Neuronal stem cell (in vitro differentiated cells): ENCODE results near the gene MFAP1.
"Not testable (repeated sequence)": the region's sequence is repeated elsewhere in the genome, so short reads cannot be mapped to it uniquely, and the experiment has no call there.

Source experiments
- DNase-seq: peaks from one replicate; pipeline ENCODE4 v3.0.0-alpha.2; 2013; ENCODE audit warnings: low spot score
- H2AFZ ChIP-seq: one replicate; pipeline ENCODE4 v1.6.1; 2013; ENCODE audit warnings: mild to moderate bottlenecking, low read length, inconsistent platforms
- H2AK5ac ChIP-seq: 2 replicates; pipeline ENCODE4 v1.6.1; 2013; ENCODE audit warnings: low read depth, mild to moderate bottlenecking, inconsistent platforms, low read length, moderate library complexity, mixed read lengths
- H2BK120ac ChIP-seq: 2 replicates; pipeline ENCODE4 v1.6.1; 2013; ENCODE audit warnings: low read depth, mild to moderate bottlenecking, inconsistent platforms, low read length, moderate library complexity, mixed read lengths
- H2BK12ac ChIP-seq: one replicate; pipeline ENCODE4 v1.6.1; 2013; ENCODE audit warnings: low read length, inconsistent platforms
- H2BK15ac ChIP-seq: 2 replicates; pipeline ENCODE4 v1.6.1; 2013; ENCODE audit warnings: mild to moderate bottlenecking, low read length, inconsistent platforms, mixed read lengths
- H2BK5ac ChIP-seq: one replicate; pipeline ENCODE4 v1.6.1; 2013; ENCODE audit warnings: inconsistent platforms, mild to moderate bottlenecking, low read length, moderate library complexity
- H3K14ac ChIP-seq: one replicate; pipeline ENCODE4 v1.6.1; 2013; ENCODE audit warnings: low read length, inconsistent platforms
- H3K18ac ChIP-seq: 2 replicates; pipeline ENCODE4 v1.6.1; 2013; ENCODE audit warnings: low read length, inconsistent platforms
- H3K23ac ChIP-seq: 2 replicates; pipeline ENCODE4 v1.6.1; 2013; ENCODE audit warnings: low read depth, mild to moderate bottlenecking, mixed read lengths, low read length, inconsistent platforms; ENCODE audit not compliant: poor library complexity
- H3K27ac ChIP-seq: replicated peaks from 3 replicates; pipeline ENCODE4 v1.5.1; 2013; ENCODE audit warnings: low read length, inconsistent platforms
- H3K27me3 ChIP-seq, 3 experiments: 2 replicates each; pipeline ENCODE4 v1.6.1; 2013; ENCODE audit warnings: low read length in 3 of 3, mild to moderate bottlenecking in 2 of 3, inconsistent platforms in 1 of 3, low read depth in 1 of 3, mixed read lengths in 1 of 3, moderate library complexity in 1 of 3; ENCODE audit not compliant: control insufficient read depth in 3 of 3, insufficient read depth in 3 of 3
- H3K36me3 ChIP-seq, 2 donors: replicated peaks in 1 of 2; 2 replicates each; pipeline ENCODE4 v1.6.1; 2013; ENCODE audit warnings: low read length in 2 of 2; ENCODE audit not compliant: control insufficient read depth in 2 of 2, insufficient read depth in 2 of 2
- H3K4ac ChIP-seq: 2 replicates; pipeline ENCODE4 v1.6.1; 2013; ENCODE audit warnings: inconsistent platforms, mild to moderate bottlenecking, low read length, moderate library complexity
- H3K4me1 ChIP-seq, 2 donors: 1 replicate in 1 of 2; 2 replicates in 1 of 2; pipeline ENCODE4 v1.6.1; 2013; ENCODE audit warnings: low read length in 2 of 2, low read depth in 1 of 2; ENCODE audit not compliant: control insufficient read depth in 2 of 2, insufficient read depth in 1 of 2
- H3K4me2 ChIP-seq: one replicate; pipeline ENCODE4 v1.6.1; 2013; ENCODE audit warnings: mild to moderate bottlenecking, low read length, inconsistent platforms; ENCODE audit not compliant: insufficient read depth, poor library complexity, severe bottlenecking
- H3K4me3 ChIP-seq, 2 donors: 2 replicates each; pipeline ENCODE4 v1.5.1; 2013; ENCODE audit warnings: low read length in 2 of 2, mild to moderate bottlenecking in 2 of 2, inconsistent platforms in 1 of 2, moderate library complexity in 1 of 2
- H3K79me1 ChIP-seq: one replicate; pipeline ENCODE4 v1.6.1; 2013; ENCODE audit warnings: low read depth, mild to moderate bottlenecking, inconsistent platforms, low read length, moderate library complexity
- H3K9ac ChIP-seq: one replicate; pipeline ENCODE4 v1.6.1; 2013; ENCODE audit warnings: mild to moderate bottlenecking, low read depth, low read length, inconsistent platforms; ENCODE audit not compliant: poor library complexity
- H3K9me3 ChIP-seq, 2 donors: replicated peaks in 1 of 2; 2 replicates each; pipeline versions ENCODE3 to v1.6.1; 2013; ENCODE audit warnings: low read length in 2 of 2, mild to moderate bottlenecking in 2 of 2, inconsistent platforms in 1 of 2, low read depth in 1 of 2, mixed read lengths in 1 of 2, moderate library complexity in 1 of 2; ENCODE audit not compliant: control insufficient read depth in 2 of 2, insufficient read depth in 1 of 2
- H4K8ac ChIP-seq: one replicate; pipeline ENCODE4 v1.6.1; 2013; ENCODE audit warnings: low read depth, mild to moderate bottlenecking, inconsistent platforms, low read length, moderate library complexity
- H4K91ac ChIP-seq: one replicate; pipeline ENCODE4 v1.6.1; 2013; ENCODE audit warnings: low read length, low read depth, mild to moderate bottlenecking, inconsistent platforms; ENCODE audit not compliant: poor library complexity
- WGBS, 2 donors: extraction: QIAGEN DNeasy Blood & Tissue Kit; methylation state at CpG; one replicate each; pipeline ENCODE4 v1.1.7; 2013; ENCODE audit warnings: missing lambda C conversion rate in 2 of 2, mixed read lengths in 1 of 2; ENCODE audit not compliant: insufficient read length in 2 of 2, insufficient replicate concordance in 1 of 2; ENCODE audit errors: extremely low coverage in 2 of 2; 5-methylcytosine and 5-hydroxymethylcytosine counted together

The MFAP1 gene

GRCh38 chr15:43845421-43845820 is 20.9 kb upstream of the MFAP1 start:
- no peak overlapping the region for H2BK15ac ChIP-seq
- peaks cover 2 to 74% of the 10 kb centered on the region in 2 donors for H3K36me3 ChIP-seq
- H3K4ac ChIP-seq: no peak overlapping the region
- no peak overlapping the region for H2AFZ ChIP-seq
- no peak overlapping the region for H2AK5ac ChIP-seq
- H3K4me3 ChIP-seq: no peak overlapping the region
- no peak overlapping the region for H2BK120ac ChIP-seq
- no peaks in the 10 kb centered on the region for H3K27me3 ChIP-seq
- DNase-seq: no peak
- no peak overlapping the region for H3K18ac ChIP-seq
- H3K79me1 ChIP-seq: no peaks in the 10 kb centered on the region
- H3K27ac ChIP-seq: no peak overlapping the region
- H3K9ac ChIP-seq: no peak overlapping the region
- H3K9me3 ChIP-seq: no peaks in the 10 kb centered on the region
- H3K23ac ChIP-seq: no peak overlapping the region
- H3K4me1 ChIP-seq: no peaks in the 10 kb centered on the region
- H3K14ac ChIP-seq: no peak overlapping the region
- H2BK5ac ChIP-seq: no peak overlapping the region
- no peak overlapping the region for H4K91ac ChIP-seq
- H3K4me2 ChIP-seq: no peak overlapping the region
- no peak overlapping the region for H4K8ac ChIP-seq
- no peak overlapping the region for H2BK12ac ChIP-seq

GRCh38 chr15:43832485-43832884 is 8.0 kb upstream of the MFAP1 start:
- not testable (repeated sequence) for H2BK120ac ChIP-seq, H4K8ac ChIP-seq, H3K9me3 ChIP-seq, H3K4me2 ChIP-seq, H3K18ac ChIP-seq, H2BK12ac ChIP-seq, H4K91ac ChIP-seq, H3K9ac ChIP-seq, H3K27ac ChIP-seq, H3K4me1 ChIP-seq, H2BK5ac ChIP-seq, H2AFZ ChIP-seq, H3K4ac ChIP-seq, H2AK5ac ChIP-seq, H2BK15ac ChIP-seq, H3K27me3 ChIP-seq, H3K4me3 ChIP-seq, DNase-seq, H3K23ac ChIP-seq, H3K79me1 ChIP-seq, H3K14ac ChIP-seq
- WGBS, 2 donors: no CpG with 5 or more reads among the region's 6 CpGs
- peaks cover 8 to 68% of the 10 kb centered on the region in 2 donors for H3K36me3 ChIP-seq

DNA sequence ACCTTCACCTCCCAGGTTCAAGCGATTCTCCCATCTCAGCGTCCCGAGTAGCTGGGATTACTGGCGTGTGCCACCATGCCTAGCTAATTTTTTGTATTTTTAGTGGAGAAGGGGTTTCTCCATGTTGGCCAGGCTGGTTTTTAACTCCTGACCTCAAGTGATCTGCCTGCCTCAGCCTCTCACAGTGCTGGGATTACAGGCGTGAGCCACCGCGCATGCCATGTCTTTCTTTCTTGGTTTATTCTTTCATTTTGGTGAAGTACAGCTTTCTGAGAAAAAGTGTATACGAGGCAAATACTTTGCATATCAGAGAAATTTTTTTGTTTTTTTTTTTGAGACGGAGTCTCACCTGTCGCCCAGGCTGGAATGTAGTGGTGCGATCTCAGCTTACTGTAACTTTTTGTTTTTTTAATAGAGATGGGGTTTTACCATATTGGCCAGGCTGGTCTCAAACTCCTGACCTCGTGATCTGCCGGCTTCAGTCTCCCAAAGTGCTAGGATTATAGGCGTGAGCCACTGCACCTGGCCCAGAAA is 7.1 kb upstream of the MFAP1 start:
- H3K18ac ChIP-seq, DNase-seq, H3K9ac ChIP-seq: not testable (repeated sequence)

DNA sequence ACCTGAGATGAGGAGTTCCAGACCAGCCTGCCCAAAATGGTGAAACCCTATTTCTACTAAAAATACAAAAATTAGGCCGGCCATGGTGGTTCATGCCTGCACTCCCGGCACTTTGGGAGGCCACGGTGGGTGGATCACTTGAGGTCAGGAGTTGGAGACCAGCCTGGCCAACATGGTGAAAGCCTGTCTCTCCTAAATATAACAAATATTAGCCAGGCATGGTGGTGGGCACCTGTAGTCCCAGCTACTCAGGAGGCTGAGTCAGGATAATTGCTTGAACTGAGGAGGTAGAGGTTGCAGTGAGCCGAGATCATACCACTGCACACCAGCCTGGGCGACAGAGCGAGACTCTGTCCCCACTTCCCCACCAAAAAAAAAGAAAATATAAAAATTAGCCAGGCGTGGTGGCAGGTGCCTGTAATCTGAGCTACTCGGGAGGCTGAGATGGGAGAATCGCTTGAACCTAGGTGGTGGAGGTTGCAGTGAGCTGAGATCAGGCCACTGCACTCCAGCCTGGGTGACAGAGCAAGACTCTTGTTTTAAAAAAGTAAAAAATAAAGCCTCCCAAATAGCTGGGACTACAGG is 6.3 kb upstream of the MFAP1 start:
- H4K8ac ChIP-seq, H3K14ac ChIP-seq, H3K4me3 ChIP-seq, H3K27ac ChIP-seq, H3K9ac ChIP-seq, H2AK5ac ChIP-seq, H3K18ac ChIP-seq, H3K79me1 ChIP-seq, H2BK15ac ChIP-seq, H2BK12ac ChIP-seq, H3K4me2 ChIP-seq, H2AFZ ChIP-seq, H2BK5ac ChIP-seq, H4K91ac ChIP-seq, H3K23ac ChIP-seq, H2BK120ac ChIP-seq, H3K4me1 ChIP-seq, DNase-seq, H3K27me3 ChIP-seq, H3K4ac ChIP-seq, H3K9me3 ChIP-seq: not testable (repeated sequence)
- WGBS, 2 donors: no CpG with 5 or more reads among the region's 9 CpGs
- H3K36me3 ChIP-seq: peaks cover 6 to 51% of the 10 kb centered on the region in 2 donors

More for the DNA sequence above, 7.1 kb upstream of the MFAP1 start:
- not testable (repeated sequence) for H4K8ac ChIP-seq, H2BK15ac ChIP-seq, H3K79me1 ChIP-seq, H2BK12ac ChIP-seq, H3K23ac ChIP-seq, H2BK120ac ChIP-seq, H3K27me3 ChIP-seq, H3K4me3 ChIP-seq, H3K14ac ChIP-seq, H3K4ac ChIP-seq, H2AFZ ChIP-seq, H2BK5ac ChIP-seq, H3K9me3 ChIP-seq, H2AK5ac ChIP-seq, H4K91ac ChIP-seq, H3K4me1 ChIP-seq, H3K27ac ChIP-seq, H3K4me2 ChIP-seq
- no CpG with 5 or more reads among the region's 14 CpGs for whole genome bisulfite sequencing, 2 donors
- peaks cover 7 to 59% of the 10 kb centered on the region in 2 donors for H3K36me3 ChIP-seq
